ENCODE results near the gene TMEM243.

GRCh38 chr7:87225696-87226095, 6.2 kb upstream of the TMEM243 start:
- TF ChIP-seq CBX2 (IDR thresholded peaks at IDR 0.05; ENCODE audit: borderline replicate concordance, low read depth) (no peak), CTCF (IDR thresholded peaks at IDR 0.05) (no peak), MAZ (IDR thresholded peaks at IDR 0.05; ENCODE audit: borderline replicate concordance, low read depth, low read length) (no peak), ELK1 (IDR thresholded peaks at IDR 0.05; ENCODE audit: low read depth, low read length) (no peak), CBX8 (IDR thresholded peaks at IDR 0.05) (no peak), HDAC2 (IDR thresholded peaks at IDR 0.05) (no peak), EP300 (IDR thresholded peaks at IDR 0.05) (no peak), EHF (CRISPR knock-in tag; IDR thresholded peaks at IDR 0.05) (no peak), POLR2AphosphoS2 (conservative IDR thresholded peaks at IDR 0.05; ENCODE audit: low read length) (no peak), POLR2A (IDR thresholded peaks at IDR 0.05; ENCODE audit: low read length) (no peak)

Data from A549 (cell line).